Forelimb muscle (tissue), 1 donor: ENCODE measurements around the gene RNMT. TPM values are rescaled to one million over a fixed set of nuclear protein-coding genes. Genes with fewer than 3 reads are reported as not detected.

Experiments
- DNase-seq: peaks from one replicate; pipeline ENCODE4 v3.0.0-alpha.2; 2013; ENCODE audit warnings: low read depth
- polyA plus RNA-seq: library from polyadenylated mRNA; unstranded; fragments of 120-200 nt; gene quantifications from one replicate; pipeline ENCODE4 v1.2.1, GENCODE V29; 2013; ENCODE audit not compliant: insufficient read length

Gene RNMT
- polyA plus RNA-seq, 1 donor, result 33.6 TPM

DNA sequence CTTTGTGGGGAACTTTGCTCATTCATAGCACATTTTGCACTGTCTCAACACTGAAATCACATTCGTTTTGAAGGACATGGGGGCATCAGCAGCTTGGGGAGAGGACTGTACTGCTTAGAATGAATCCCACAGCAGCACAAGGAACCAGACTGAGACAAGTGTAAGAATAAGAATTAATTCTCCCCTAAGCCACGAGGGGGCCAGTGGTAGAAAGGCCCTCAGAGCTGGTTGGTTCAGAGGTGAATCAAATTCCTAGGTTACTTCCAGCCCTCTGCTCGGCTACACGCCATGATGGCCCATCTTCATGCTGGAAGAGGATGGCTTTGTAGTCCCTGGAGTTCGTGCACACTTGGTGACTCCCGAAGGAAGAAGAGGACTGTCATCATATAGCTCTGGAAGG, 85.5 kb downstream of the RNMT start:
- DNase-seq, result no peak

DNA sequence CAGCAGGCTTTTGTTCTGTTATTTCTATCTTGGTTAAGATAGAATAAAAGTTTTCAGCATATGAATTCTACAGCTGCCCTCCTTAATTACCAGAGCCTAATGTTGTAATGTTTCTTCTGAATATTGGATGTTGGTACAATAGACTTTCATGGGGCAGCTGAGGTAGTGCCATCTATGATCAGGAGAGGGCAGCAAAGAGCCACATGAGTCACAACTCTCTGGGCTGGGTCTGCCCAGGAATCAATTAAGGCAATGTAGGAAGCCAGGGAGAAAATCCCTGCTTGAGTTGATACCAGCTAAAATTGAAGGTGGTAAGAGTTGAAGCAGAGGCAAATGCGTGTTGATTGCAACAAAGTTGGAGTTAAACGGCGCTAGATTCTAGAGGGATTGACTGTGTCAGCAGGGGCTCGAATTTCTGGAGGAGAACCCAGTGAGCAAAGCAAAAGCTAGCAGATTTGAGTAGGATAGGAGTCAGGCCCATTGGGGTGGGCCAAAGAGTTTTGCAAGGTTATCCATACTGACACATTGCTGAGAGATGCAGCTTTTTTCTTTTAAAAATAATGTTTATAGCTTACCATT, 86.9 kb downstream of the RNMT start:
- DNase-seq, result no peak

Other genes starting within 250 kb of the RNMT start
- gene FAM210A, start 115 bp upstream of the RNMT start, polyA plus RNA-seq, result 22.4 TPM
- gene MC5R, start 97.5 kb downstream of the RNMT start, polyA plus RNA-seq, result 3.1 TPM
- gene MC2R, start 188.9 kb downstream of the RNMT start, polyA plus RNA-seq, result 0.09 TPM